Activated CD8-positive, alpha-beta memory T cell treated with anti-CD3 and anti-CD28 coated beads for 24 hours (primary cell): Measurements from ENCODE around the gene TMEM63B.
"Not testable (repeated sequence)": the region's sequence is repeated elsewhere in the genome, so short reads cannot be mapped to it uniquely, and the experiment has no call there.

Source experiments
- DNase-seq: peaks from one replicate; pipeline ENCODE4 v3.0.0-alpha.2; 2020

TMEM63B gene

GRCh38 chr6:44127186-44128019 lies at the start of gene TMEM63B, which contains the start of gene MRPL14:
Gene TMEM63B (plus strand): TSS chr6:44127554. CDS start chr6:44134585, 7,031 bp downstream.
Gene MRPL14 (minus strand): TSS chr6:44127452. CDS start chr6:44116611, 10,841 bp downstream.
- peak; percentile 95 for DNase-seq

- DNase-seq = no peak
Observed at GRCh38 chr6:44078219-44078826, 49.0 kb upstream of the TMEM63B start.

DNA sequence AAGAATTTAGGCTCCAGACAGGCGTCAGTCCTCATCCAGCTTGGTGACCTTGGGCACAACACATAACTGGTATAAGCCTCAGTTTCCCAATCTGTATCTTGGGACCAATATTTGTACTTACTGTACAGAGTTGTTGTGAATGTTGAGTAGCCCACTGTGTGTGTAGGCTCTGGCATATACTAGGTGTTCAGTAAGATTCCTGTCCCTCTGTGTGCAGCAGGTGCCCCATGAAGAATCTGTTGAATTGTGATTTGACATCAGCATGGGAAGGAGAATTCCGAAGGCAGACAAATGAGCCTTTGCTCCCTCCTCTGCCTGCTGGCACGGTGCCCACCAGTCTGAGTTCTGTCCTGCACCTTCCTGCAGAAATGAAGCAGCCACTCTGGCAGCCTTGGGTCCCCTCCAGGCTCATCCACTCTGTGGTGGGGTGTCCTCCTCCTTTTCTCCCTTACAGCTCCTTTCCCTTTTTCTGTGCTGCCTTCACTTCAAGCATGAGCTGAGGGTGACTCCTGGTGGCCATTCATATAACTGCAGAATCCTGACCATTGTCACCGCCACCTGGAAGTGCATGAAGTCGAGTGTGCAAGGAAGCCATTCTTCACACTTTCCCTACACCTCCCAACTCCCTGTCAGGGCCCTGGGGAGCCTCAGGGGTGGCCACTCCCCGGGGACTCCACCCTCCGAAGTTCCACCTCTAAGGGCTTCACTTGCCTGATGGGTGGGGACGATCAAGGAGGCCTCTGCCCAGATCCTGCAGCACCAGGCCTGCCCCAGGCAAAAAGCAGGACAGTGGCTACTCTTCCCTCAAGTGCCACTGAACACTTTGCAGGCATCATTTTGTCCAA lies 48.3 kb upstream of the TMEM63B start:
- peak; percentile 87 for DNase-seq

GRCh38 chr6:44079672-44080071 lies 47.7 kb upstream of the TMEM63B start:
- no peak for DNase-seq

GRCh38 chr6:44080561-44081521 lies 46.5 kb upstream of the TMEM63B start:
- no peak for DNase-seq

DNA sequence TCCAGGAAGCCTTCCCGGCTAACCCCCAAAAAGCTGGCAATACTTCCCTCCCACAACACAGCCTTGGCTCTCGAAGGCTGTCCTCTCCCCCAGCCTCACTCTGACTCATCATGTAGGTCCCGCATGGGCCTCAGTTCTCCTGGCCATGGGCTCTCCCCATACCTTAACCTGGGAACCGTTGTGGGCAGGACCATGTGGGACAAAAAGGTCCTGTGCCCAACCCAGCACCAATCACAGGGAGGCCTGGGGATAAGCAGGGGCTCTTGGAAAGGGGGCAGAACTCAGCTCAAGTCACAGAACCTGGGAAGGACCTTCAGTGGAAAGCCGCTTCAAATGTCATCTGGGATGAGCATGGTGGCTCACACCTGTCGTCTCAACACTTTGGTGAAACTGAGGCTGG lies 45.6 kb upstream of the TMEM63B start:
- no peak for DNase-seq

GRCh38 chr6:44082872-44083321 lies 44.5 kb upstream of the TMEM63B start:
- DNase-seq = no peak

DNA sequence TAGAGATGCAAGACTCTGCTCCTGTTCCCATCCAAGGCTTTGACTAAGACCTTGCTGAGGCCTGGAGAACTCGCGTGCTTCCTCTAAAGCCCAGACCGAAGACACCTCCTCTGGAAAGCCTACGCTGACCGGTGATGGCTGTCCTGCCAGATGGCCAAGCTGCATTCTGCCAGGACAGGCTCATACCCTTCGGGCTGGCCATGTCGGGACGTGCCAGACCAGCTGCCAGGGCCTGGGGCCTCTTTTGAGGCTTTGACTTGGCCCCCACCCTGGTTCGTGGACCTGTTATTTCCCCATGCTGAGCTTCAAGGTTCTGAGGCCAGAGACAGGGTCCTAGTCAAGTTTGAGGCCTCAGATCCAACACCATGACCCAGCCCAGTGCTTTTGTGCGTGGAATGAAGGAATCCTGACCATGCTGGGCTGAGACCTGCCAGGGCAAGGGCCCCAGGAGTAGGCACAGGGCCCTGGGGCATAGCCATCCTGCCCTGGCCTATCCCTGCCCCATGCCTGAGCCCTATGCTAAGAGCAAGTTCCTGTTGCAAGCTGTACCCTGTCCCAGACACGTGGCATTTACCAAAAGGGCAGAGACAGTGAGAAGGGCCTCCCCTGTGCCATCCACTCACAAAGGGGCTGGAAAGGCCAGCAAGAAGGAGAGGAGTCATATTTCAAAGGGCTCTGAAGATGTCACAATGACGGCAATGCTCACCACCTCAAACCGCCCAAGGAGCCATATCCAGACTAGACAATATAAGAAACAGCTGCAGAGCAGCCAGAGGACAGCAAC lies 42.9 kb upstream of the TMEM63B start:
- no peak for DNase-seq

DNA sequence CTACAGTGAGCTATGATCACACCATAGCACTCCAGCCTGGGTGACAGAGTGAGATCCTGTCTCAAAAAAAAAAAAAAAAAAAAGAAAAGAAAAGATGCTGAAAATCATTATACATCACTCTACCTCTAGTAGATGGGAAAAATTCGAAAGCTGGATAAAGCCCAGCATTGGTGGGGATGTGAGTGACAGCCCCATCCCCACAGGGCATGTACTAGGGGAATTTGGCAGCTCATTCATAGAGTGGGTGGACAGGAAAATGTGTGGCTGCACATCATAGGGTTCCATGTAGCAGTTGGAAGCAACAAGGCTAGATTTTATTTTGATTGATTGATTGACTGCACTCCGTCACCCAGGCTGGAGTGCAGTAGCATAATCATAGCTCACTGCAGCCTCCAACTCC lies 42.1 kb upstream of the TMEM63B start:
- DNase-seq = no peak

GRCh38 chr6:44086931-44087574 lies 40.3 kb upstream of the TMEM63B start:
- no peak for DNase-seq

GRCh38 chr6:44087623-44088022 lies 39.7 kb upstream of the TMEM63B start:
- DNase-seq = no peak

GRCh38 chr6:44088827-44089590 lies 38.3 kb upstream of the TMEM63B start:
- DNase-seq = no peak

- no peak for DNase-seq
Observed at GRCh38 chr6:44090465-44090864, 36.9 kb upstream of the TMEM63B start.

DNA sequence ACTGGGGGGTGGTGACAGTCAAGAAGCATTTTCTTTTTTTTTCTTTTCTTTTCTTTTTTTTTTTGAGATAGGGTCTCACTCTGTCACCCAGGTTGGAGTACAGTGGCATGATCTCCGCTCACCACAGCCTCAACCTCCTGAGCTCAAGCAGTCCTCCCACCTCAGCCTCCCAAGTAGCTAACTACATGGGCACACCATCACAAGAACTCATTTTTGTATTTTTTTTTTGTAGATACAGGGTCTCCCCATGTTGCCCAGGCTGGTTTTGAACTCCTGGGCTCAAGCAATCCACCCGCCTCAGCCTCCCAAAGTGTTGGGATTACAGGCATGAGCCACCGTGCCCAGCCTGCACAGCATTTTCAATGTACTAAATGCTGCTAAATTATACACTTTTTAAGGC lies 36.0 kb upstream of the TMEM63B start:
- DNase-seq = not testable (repeated sequence)

- DNase-seq = no peak
Observed at GRCh38 chr6:44091981-44092884, 35.1 kb upstream of the TMEM63B start.

DNA sequence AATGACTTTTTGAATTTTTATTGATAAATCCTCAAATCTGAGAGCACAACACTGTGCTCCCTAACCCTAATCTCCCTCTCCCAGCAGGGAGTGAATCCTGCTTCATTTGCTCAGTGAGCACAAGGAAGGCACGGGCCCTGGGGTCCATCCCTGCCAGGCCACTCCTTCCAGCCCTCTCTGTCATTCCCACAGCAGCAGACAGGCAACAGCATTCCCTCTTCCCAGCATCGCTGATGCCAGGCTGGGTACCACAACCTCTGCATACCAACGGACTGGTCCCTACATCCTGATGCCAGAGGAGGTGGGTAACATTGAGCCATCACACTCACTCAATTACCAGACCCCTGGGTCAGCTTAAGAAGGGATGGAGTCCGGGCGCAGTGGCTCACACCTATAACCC lies 34.3 kb upstream of the TMEM63B start:
- DNase-seq = no peak

GRCh38 chr6:44093750-44094402 lies 33.5 kb upstream of the TMEM63B start:
- DNase-seq = no peak
